DOHH2 (cell line): ENCODE measurements around the gene SLC17A9.

ENCODE experiments used
- H3F3A ChIP-seq: fragments of 200-600 bp; sonication (generic), shearing (Covaris generic); 2 replicates; pipeline ENCODE4 v1.6.0; 2016; ENCODE audit warnings: antibody characterized with exemption, mild to moderate bottlenecking; ENCODE audit not compliant: control insufficient read depth, insufficient read depth
- H3K27ac ChIP-seq: fragments of 200-600 bp; sonication (generic); 2 replicates; pipeline ENCODE4 v1.5.1; 2014; ENCODE audit warnings: low read depth, mild to moderate bottlenecking, low read length, moderate library complexity
- H3K27me3 ChIP-seq: fragments of 200-600 bp; sonication (generic); 2 replicates; pipeline ENCODE4 v1.6.1; 2014; ENCODE audit warnings: mild to moderate bottlenecking, low read length, mixed read lengths; ENCODE audit not compliant: control insufficient read depth
- H3K36me3 ChIP-seq: fragments of 200-600 bp; sonication (generic); 2 replicates; pipeline ENCODE4 v1.6.1; 2014; ENCODE audit warnings: mild to moderate bottlenecking, low read length, moderate library complexity, mixed read lengths; ENCODE audit not compliant: control insufficient read depth
- H3K4me1 ChIP-seq: fragments of 200-600 bp; sonication (generic); 2 replicates; pipeline ENCODE4 v1.6.1; 2014; ENCODE audit warnings: mild to moderate bottlenecking, low read length, mixed read lengths; ENCODE audit not compliant: control insufficient read depth
- H3K4me2 ChIP-seq: fragments of 200-600 bp; sonication (generic); 2 replicates; pipeline ENCODE4 v1.6.0; 2014; ENCODE audit warnings: mild to moderate bottlenecking, low read length, moderate library complexity
- H3K4me3 ChIP-seq: fragments of 200-600 bp; sonication (generic); 2 replicates; pipeline ENCODE4 v1.5.1; 2014; ENCODE audit warnings: mild to moderate bottlenecking, low read length, mixed read lengths
- H3K79me2 ChIP-seq: fragments of 200-600 bp; sonication (generic); 2 replicates; pipeline ENCODE4 v1.6.1; 2014; ENCODE audit warnings: mild to moderate bottlenecking, low read length, mixed read lengths; ENCODE audit not compliant: control insufficient read depth
- H3K9me2 ChIP-seq: fragments of 200-600 bp; sonication (generic); replicated peaks from 2 replicates; pipeline ENCODE4 v1.6.1; 2014; ENCODE audit warnings: mild to moderate bottlenecking, low read length, mixed read lengths; ENCODE audit not compliant: control insufficient read depth
- H3K9me3 ChIP-seq: fragments of 200-600 bp; sonication (generic); 2 replicates; pipeline ENCODE4 v1.6.1; 2014; ENCODE audit warnings: antibody characterized with exemption, low read length, mixed read lengths; ENCODE audit not compliant: control insufficient read depth, insufficient read depth
- H4K20me1 ChIP-seq: fragments of 200-600 bp; sonication (generic); 2 replicates; pipeline ENCODE4 v1.6.0; 2014; ENCODE audit warnings: low read depth, mild to moderate bottlenecking, antibody characterized with exemption, low read length, moderate library complexity; ENCODE audit not compliant: control insufficient read depth, insufficient read depth
- EZH2phosphoT487 ChIP-seq: fragments of 200-600 bp; sonication (generic); IDR thresholded peaks from 2 replicates; pipeline ENCODE4 v1.6.1; 2017; ENCODE audit warnings: borderline replicate concordance, mild to moderate bottlenecking, antibody characterized with exemption, low read length, moderate library complexity, mixed read lengths
- TF ChIP-seq, protein P1 (sequence below): fragments of 200-600 bp; sonication (generic); IDR thresholded peaks from one replicate; pipeline ENCODE4 v1.5.1; 2014; ENCODE audit warnings: antibody characterized with exemption, mild to moderate bottlenecking, low read depth, low read length; ENCODE audit not compliant: poor library complexity, severe bottlenecking

SLC17A9 gene

DNA sequence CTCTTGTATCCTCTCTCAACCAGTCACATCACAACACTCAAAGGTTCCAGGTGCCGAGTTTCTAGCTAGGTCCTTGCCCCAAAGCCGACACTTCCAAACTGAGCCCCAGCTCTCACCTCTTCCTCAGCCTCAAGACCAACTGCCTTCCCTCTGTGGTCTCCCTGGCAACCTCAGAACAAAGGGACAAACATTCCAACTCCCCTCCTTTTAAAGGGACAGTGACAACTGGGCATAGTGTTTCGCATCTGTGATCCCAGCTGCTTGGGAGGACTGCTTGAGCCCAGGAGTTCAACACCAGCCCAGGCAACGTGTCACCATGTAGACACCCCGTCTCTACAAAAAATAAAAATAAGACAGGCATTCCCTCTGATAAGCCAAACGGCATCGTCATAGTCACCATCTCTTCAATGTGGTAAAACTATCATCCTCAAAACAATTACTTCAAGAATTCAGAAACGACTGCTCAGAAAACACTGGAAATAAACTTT lies 37.5 kb upstream of the SLC17A9 start:
- no peaks in the 10 kb centered on the region for H3K9me2 ChIP-seq
- H3F3A ChIP-seq, result peaks cover 16% of the 10 kb centered on the region
- no peak overlapping the region for H3K27ac ChIP-seq
- peaks cover 79% of the 10 kb centered on the region for H3K36me3 ChIP-seq
- H3K79me2 ChIP-seq, result peaks cover 100% of the 10 kb centered on the region
- no peak overlapping the region for H3K4me2 ChIP-seq
- H3K4me1 ChIP-seq, result peaks cover 35% of the 10 kb centered on the region
- TF ChIP-seq EZH2phosphoT487, result no peak
- TF ChIP-seq, protein P1, sequence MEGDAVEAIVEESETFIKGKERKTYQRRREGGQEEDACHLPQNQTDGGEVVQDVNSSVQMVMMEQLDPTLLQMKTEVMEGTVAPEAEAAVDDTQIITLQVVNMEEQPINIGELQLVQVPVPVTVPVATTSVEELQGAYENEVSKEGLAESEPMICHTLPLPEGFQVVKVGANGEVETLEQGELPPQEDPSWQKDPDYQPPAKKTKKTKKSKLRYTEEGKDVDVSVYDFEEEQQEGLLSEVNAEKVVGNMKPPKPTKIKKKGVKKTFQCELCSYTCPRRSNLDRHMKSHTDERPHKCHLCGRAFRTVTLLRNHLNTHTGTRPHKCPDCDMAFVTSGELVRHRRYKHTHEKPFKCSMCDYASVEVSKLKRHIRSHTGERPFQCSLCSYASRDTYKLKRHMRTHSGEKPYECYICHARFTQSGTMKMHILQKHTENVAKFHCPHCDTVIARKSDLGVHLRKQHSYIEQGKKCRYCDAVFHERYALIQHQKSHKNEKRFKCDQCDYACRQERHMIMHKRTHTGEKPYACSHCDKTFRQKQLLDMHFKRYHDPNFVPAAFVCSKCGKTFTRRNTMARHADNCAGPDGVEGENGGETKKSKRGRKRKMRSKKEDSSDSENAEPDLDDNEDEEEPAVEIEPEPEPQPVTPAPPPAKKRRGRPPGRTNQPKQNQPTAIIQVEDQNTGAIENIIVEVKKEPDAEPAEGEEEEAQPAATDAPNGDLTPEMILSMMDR, result no peak
- H3K4me3 ChIP-seq, result no peak overlapping the region
- H3K9me3 ChIP-seq, result no peaks in the 10 kb centered on the region
- peaks cover 58% of the 10 kb centered on the region for H4K20me1 ChIP-seq
- no peaks in the 10 kb centered on the region for H3K27me3 ChIP-seq

DNA sequence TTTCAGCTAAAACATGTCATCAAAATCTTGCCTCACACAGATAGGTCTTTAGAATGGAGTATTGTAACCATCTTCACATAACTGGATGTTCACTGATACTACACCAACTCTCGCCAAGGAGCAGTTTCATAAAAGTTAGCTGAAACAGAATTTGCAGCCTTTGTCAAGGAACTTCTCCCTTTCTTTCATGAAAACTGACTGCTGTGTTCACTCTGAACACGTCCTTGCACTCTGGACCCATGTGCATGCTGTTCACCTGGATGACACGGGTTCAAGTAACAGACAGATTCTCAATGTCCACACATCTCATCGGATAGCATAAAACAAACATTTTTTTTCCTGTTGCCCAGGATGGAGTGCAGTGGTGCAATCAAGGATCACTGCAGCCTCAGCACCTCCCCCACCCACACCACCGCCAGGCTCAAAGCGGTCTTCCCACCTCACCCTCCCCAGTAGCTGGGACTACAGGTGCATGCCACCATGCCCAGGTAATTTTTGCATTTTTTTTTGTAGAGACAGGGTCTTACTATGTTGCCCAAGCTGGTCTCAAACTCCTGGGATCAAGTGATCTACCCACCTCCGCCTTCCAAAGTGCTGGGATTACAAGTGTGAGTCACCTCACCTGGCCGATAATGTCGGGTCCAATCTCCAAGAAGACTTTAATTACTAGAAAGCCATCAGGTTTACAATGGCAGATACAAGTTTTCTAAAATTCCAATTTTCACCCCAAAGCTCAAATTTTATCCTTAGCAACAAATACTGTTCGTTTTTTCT lies 35.6 kb upstream of the SLC17A9 start:
- Histone ChIP-seq H3K4me2 (no peak overlapping the region), H3K4me3 (no peak overlapping the region), H3K27ac (no peak overlapping the region), H3K27me3 (no peaks in the 10 kb centered on the region), H3F3A (peaks cover 16% of the 10 kb centered on the region), H3K9me3 (no peaks in the 10 kb centered on the region), H3K36me3 (peaks cover 61% of the 10 kb centered on the region), H3K9me2 (no peaks in the 10 kb centered on the region), H3K79me2 (peaks cover 100% of the 10 kb centered on the region), H4K20me1 (peaks cover 64% of the 10 kb centered on the region), H3K4me1 (peaks cover 52% of the 10 kb centered on the region)
- TF ChIP-seq, protein P1, result no peak
- TF ChIP-seq EZH2phosphoT487, result no peak

DNA sequence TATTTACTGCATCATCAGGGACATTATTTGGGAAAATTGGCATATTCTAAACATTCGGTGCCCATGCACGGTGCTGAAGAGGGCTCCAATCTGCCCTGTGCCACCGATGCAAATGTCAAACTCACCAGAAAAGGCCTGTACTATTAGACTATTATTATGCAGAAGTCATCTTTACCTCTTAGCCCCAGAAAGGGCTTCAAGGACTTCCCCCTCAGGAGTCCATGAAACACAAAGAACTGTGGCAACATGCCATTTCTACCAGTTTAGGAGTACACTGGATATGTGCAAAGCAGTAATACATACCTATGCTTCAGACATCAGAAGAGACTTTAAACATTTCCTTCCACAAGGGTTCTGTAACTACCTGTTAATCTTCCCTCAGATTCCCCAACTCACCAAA lies 34.8 kb upstream of the SLC17A9 start:
- H3K9me2 ChIP-seq, result no peaks in the 10 kb centered on the region
- peaks cover 16% of the 10 kb centered on the region for H3F3A ChIP-seq
- peak overlapping the region; percentile 43; the same call in 1 of the 2 replicates for H3K27ac ChIP-seq
- no peaks in the 10 kb centered on the region for H3K27me3 ChIP-seq
- H4K20me1 ChIP-seq, result peaks cover 67% of the 10 kb centered on the region
- H3K4me2 ChIP-seq, result peak overlapping the region; percentile 76
- H3K9me3 ChIP-seq, result no peaks in the 10 kb centered on the region
- H3K36me3 ChIP-seq, result peaks cover 60% of the 10 kb centered on the region
- peaks cover 100% of the 10 kb centered on the region for H3K79me2 ChIP-seq
- peaks cover 59% of the 10 kb centered on the region for H3K4me1 ChIP-seq
- H3K4me3 ChIP-seq, result peak overlapping the region; percentile 58; the same call in 1 of the 2 replicates
- TF ChIP-seq, protein P1, result no peak
- TF ChIP-seq EZH2phosphoT487, result no peak
